GM18526 (cell line): ENCODE measurements around the gene RADIL.

Experiments used
- POLR2A ChIP-seq: IDR thresholded peaks from 3 replicates; pipeline ENCODE4 v1.6.1; 2011; ENCODE audit not compliant: insufficient read length; ENCODE audit errors: extremely low read depth

The RADIL gene

DNA sequence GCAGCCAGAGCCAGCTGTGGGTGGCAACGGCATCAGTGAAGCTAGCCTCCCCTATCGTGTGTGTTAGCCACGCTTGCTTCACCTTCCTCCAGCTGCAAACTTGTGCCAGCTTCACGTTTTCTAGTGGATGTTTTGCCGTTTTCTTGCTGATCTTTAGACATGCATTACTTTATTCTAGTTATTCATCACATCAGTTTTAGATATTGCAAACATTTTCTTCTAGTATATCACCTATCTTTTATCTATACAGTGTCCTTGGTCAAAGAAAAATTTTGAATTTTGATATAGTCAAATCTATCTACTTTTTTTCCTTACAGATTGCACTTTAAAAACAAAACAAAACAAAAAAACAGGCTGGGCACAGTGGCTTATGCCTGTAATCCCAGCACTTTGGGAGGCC is 15.0 kb downstream of the RADIL start:
- no peak for TF ChIP-seq POLR2A

DNA sequence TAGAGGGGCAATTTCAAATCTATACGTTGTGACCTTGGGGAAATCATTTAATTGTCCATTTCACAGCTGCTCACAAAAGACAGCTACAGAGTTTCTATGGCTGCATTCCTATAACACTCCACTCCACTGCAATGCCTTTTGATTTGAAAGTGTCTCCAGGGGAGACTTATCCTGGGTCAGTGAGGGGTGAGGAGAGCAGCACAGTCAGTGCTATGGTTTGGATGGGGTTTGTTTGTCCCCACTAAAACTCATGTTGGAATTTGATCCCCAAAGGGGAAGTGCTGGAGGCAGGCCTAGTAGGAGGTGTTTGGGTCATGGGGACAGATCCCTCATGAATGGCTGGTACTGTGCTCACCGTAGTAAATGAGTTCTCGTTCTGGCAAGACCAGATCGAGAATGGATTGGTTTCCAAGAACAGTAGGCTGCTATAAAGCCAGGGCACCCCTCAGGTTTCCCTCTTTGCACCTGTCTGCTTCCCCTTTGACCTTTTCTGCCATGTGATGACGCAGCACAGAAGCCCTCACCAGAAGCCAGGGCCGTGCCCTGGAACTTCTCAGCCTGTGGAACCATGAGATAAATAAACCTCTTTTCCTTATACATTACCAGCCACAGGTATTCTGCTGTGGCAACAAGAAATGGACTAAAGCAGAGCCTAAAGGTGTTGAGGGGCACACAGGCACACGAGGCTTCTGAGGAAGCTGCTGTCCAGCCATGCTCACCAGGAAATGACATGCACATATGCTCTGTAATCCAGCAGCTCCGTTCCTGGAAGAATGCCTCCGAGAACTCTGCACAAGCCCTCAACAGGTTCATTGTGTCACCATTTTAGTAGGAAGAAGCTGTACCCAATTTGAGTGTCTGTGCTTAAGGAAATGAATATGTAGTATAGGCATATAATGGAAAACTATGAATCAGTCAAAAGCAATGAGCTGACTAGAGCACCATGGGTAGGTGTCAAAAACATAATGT is 16.7 kb downstream of the RADIL start:
- TF ChIP-seq POLR2A, result no peak

- TF ChIP-seq POLR2A, result no peak
These were observed 21.4 kb downstream of the RADIL start for GRCh38 chr7:4862156-4862555.

- TF ChIP-seq POLR2A, result no peak
These were observed 21.8 kb downstream of the RADIL start, which contains the start of gene PAPOLB for GRCh38 chr7:4861673-4862072. Gene PAPOLB (minus strand): TSS chr7:4862030. CDS start chr7:4861810, 220 bp downstream.

DNA sequence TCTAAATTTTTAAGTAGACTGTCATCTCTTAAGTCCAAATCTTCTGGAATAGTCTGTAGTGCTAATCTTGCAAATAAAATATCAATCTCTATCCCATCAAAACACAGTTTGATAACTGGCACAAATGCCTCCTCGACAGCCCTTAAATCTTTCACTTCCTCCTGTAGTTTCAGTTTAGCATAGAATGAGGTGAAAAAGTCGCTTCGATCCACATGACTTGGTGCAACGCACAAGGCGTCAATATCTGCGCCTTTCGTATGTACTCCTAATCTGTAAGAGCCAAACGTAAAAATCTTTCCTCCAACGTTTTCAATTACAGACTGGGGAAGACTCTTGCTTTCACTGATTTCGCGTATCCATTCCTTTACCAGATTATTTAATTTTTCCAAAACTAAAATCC is 22.3 kb downstream of the RADIL start:
- TF ChIP-seq POLR2A, result no peak

DNA sequence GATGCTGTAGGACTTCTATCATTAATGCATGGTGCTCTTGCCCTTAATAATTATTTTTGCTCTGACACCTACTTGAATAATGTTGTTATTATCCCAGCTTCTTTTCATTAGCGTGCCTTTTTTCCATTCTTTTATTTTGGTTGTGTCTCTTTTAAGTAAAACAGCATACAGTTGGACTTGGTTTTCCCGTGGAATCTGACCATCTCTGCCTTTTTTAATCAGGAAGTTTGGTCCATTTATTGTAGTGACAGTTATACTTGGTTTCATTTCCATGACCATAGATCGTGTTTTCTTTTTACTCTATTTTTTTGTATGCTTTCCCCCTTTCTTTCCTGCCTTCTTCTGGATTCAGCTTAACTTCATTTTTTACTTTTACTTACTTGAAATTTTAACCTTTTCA is 26.3 kb downstream of the RADIL start:
- TF ChIP-seq POLR2A, result no peak

DNA sequence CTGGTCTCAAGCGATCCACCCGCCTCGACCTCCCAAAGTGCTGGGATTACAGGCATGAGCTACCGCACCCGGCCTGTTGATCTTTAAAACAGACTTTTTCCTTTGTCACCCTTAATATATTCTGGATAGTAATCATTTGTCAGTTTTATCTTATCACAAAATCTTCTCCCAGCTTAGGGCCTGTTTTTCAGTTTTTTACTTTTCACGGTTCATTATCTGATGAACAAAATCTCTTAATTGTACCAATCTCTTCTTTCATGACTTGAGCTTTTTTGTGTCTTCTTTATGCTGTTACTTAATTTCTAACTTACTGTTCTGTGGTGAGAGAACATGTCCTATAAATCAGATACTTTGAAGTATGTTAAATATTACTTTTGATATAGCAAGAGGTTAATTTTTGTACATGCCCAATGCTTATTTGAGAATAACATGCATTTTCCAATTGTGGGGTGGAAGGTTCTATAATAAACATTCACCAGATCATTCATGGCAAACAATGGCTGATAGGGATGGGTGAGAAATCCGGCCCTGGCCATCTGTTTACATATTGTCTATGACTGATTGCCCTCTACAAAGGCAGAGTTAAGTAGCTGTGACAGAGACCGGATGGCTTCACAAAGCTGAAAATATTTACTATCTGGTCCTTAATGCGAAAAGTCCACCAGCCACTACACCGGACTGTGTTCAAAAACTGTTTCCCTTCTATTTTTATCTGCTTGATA is 27.0 kb downstream of the RADIL start:
- no peak for TF ChIP-seq POLR2A

DNA sequence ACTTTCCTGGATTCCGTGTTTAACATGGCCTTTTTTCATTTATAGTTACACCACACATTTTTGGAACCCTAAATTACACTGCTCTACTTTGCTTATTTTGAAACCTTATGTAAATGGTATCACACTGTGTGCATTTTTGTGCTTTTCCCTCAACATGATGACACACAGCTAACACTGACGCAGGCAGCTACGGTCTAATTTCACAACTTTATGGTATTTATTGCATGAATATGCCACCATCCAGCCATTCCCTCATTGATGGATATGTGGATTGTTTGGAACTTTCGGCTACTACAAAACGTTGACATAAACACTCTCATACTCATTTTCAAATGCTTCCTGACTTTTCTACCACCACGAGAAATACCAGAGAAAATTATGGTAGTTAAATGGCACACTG is 28.6 kb downstream of the RADIL start:
- TF ChIP-seq POLR2A, result no peak

DNA sequence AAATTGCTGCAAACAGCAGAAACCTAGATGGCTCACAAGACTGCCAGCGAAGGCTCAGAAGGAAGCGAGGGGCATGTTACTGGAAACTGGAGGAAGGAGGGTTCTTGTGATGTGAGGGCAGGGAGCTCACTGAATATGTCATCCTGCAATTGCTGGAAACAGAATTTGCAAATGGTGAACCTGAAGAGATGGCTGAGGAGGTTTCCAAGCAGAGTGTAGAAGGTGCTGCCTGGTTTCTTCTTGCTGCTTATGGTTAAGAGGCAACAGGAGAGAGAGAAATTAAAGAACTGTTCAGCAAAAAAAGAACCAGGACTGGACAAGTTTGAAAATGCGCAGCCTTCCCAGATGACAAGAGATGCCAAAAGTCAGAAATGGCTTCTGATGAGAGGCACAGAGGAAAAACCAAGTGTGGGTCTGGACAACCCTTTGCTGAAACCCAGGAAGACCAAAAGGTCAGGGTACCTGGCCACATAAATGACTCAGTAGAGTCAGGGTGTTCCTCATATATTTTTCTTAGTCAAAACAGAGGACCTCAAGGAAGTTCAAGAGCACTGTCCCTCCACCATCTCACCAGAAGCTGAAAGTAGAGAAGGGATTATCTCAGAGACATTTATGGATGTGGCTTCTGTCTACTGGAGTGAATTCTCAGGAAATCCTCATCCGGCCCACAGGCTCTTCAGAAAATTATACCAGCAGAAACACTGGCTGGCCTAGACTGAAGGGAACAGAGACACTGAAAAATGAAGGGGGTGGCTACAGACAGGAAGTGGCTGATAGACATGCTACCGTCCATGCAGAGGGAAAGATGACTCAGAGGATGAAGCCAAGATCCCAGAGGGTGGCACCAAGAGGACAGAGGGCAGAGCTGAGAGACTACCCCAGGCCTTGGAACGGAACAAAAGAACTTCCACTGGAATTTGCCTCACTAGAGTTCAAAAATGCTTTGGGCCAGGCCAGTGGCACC is 31.8 kb downstream of the RADIL start:
- no peak for TF ChIP-seq POLR2A

DNA sequence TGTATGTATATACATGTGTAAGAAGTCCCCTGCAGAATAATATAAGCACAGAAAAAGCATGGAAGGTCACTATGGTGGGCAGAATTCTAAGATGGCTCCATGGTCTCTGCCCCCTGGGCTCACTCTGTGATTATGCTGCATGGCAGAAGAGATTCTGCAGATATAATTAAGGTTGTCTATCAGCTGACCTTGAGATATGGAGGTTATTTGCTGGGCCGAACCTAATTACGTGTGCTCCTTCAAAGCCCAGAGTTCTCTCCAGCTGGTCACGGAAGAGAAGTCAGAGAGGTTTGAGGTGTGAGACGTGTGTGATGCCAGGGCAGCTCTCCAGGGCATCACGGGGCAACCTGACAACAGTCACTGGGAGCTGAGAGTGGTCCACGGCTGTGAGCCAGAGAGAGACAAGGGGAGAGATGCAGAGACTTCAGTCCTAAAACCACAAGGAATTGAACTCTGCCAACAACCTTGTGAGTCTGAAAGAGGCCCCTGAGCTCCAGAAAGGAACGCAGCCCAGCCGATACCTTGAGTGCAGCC is 33.2 kb downstream of the RADIL start:
- no peak for TF ChIP-seq POLR2A

DNA sequence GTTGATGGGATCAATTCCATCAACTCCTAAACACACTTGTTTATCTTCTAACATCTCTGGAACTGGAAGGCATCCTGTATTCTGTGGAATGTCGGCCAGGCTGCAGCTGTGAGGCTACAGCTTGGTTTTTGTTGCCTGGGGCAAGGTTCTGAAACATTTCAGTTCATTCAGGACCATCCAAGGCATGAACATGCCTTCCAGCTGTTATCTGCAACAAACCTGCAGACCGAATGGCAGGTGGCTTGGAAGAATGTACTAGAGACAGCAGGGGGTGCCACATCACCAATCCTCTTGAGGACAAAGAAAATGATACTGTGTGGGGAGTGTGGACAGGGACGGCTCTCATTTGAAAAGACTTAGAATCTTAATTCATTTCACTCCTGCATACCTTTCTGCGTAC is 34.1 kb downstream of the RADIL start:
- TF ChIP-seq POLR2A, result no peak

DNA sequence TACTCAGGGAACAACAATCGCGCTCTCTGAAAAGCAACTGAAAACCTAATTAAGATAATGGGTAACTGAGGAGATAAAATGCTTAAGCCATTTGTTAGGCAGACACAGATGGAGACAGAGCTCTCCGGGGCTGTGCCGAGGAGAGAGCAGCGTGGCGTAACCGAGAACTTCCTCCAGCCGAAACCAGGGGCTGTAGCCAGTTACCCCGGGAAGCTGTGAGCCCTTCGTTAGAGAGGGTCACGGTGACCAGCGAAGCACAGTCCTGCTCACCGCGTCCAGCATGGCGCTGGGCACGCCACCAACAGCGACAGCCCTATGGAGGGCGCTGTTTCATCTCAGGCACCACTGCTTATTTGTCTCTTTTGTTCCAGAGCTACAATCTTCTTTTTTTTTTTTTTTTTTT is 37.8 kb downstream of the RADIL start:
- TF ChIP-seq POLR2A, result no peak

- TF ChIP-seq POLR2A, result no peak
These were observed 41.0 kb downstream of the RADIL start for GRCh38 chr7:4842319-4843064.

DNA sequence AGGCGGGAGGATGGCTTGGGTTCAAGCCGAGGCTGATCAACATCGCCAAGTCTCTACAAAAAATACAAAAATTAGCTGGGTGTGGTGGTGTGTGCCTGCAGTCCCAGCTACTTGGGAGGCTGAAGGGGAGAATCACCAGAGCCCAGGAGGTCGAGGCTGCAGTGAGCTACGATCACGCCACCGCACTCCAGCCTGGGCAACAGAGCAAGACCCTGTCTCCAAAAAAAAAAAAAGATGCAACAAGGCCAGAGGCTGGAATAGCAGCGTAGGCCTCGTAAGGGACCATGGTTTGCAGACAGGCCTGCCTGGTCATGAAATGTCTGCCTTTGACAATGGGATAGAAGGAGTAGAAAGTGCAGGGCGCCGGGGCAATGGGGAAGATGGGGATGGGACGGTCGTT is 41.7 kb downstream of the RADIL start:
- no peak for TF ChIP-seq POLR2A
